Measurements from ENCODE around the gene OR6Q1.
"Not testable (repeated sequence)": the region's sequence is repeated elsewhere in the genome, so short reads cannot be mapped to it uniquely, and the experiment has no call there.

The OR6Q1 gene

GRCh38 chr11:58030653-58031052 lies at the start of gene OR6Q1:
OR6Q1 (plus strand) TSS chr11:58030953; CDS start chr11:58030953, 0 bp downstream.
- DNase-seq: no peak

GRCh38 chr11:57981536-57981935 lies 49.2 kb upstream of the OR6Q1 start:
- DNase-seq: no peak

- DNase-seq: no peak
These were observed 48.0 kb upstream of the OR6Q1 start for GRCh38 chr11:57982776-57983175.

GRCh38 chr11:57983191-57983590 lies 47.6 kb upstream of the OR6Q1 start:
- DNase-seq: no peak

GRCh38 chr11:57999523-57999922 lies 31.2 kb upstream of the OR6Q1 start:
- not testable (repeated sequence) for DNase-seq

- not testable (repeated sequence) for DNase-seq
These were observed 30.7 kb upstream of the OR6Q1 start for GRCh38 chr11:58000021-58000420.

GRCh38 chr11:58000699-58001098 lies 30.1 kb upstream of the OR6Q1 start:
- DNase-seq: no peak

GRCh38 chr11:58003036-58003435 lies 27.7 kb upstream of the OR6Q1 start:
- DNase-seq: no peak

- no peak for DNase-seq
These were observed 27.2 kb upstream of the OR6Q1 start for GRCh38 chr11:58003591-58003990.

- DNase-seq: no peak
These were observed 26.1 kb upstream of the OR6Q1 start for GRCh38 chr11:58004664-58005063.

GRCh38 chr11:58006940-58007339 lies 23.8 kb upstream of the OR6Q1 start:
- no peak for DNase-seq

- DNase-seq: no peak
These were observed 19.0 kb upstream of the OR6Q1 start for GRCh38 chr11:58011771-58012170.

GRCh38 chr11:58023435-58023931 lies 7.3 kb upstream of the OR6Q1 start, which contains the start of gene OR9Q1:
OR9Q1 (plus strand) TSS chr11:58023881; CDS start chr11:58179445, 155,564 bp downstream.
- no peak for DNase-seq

- DNase-seq: no peak
These were observed 6.1 kb upstream of the OR6Q1 start for GRCh38 chr11:58024601-58025091.

- no peak for DNase-seq
These were observed 3.4 kb upstream of the OR6Q1 start for GRCh38 chr11:58027341-58027740.

- no peak for DNase-seq
These were observed 1.9 kb upstream of the OR6Q1 start for GRCh38 chr11:58028687-58029411.

GRCh38 chr11:58034471-58034870 lies 3.7 kb downstream of the OR6Q1 start:
- DNase-seq: no peak

GRCh38 chr11:58039589-58039988 lies 8.8 kb downstream of the OR6Q1 start:
- no peak for DNase-seq

GRCh38 chr11:58043379-58043778 lies 12.6 kb downstream of the OR6Q1 start:
- DNase-seq: no peak

- no peak for DNase-seq
These were observed 15.5 kb downstream of the OR6Q1 start for GRCh38 chr11:58046231-58046630.

GRCh38 chr11:58047818-58048217 lies 17.1 kb downstream of the OR6Q1 start:
- DNase-seq: no peak

GRCh38 chr11:58055806-58056401 lies 25.2 kb downstream of the OR6Q1 start:
- DNase-seq: no peak

GRCh38 chr11:58057481-58057880 lies 26.7 kb downstream of the OR6Q1 start:
- DNase-seq: no peak

All from NCI-H774 (cell line).